Upper lobe of left lung (tissue), 6 donors: Measurements from ENCODE around the gene OLFML1. TPM values are rescaled to one million over a fixed set of nuclear protein-coding genes. Genes with fewer than 3 reads are reported as not detected.

ENCODE experiments used
- ATAC-seq, 2 donors: fragments of 200-7000 bp; cut with Tn5 transposase; one replicate each; pipeline ENCODE4 v1.9.1; 2022; ENCODE audit warnings: mild to moderate bottlenecking in 2 of 2, moderate library complexity in 2 of 2; ENCODE audit not compliant: low FRiP score in 2 of 2
- DNase-seq, 2 donors: peaks; one replicate each; pipeline ENCODE4 v3.0.0-alpha.2; 2019 to 2020
- H3K27ac ChIP-seq, 4 donors: fragments of 200-600 bp; sonication (generic); one replicate each; pipeline ENCODE4 v1.5.1; 2016 to 2019
- H3K27me3 ChIP-seq, 4 donors: fragments of 200-600 bp; sonication (generic); one replicate each; pipeline ENCODE4 v1.5.1; 2017 to 2019
- H3K36me3 ChIP-seq, 4 donors: fragments of 200-600 bp; sonication (generic); one replicate each; pipeline ENCODE4 v1.5.1; 2016 to 2019
- H3K4me1 ChIP-seq, 4 donors: fragments of 200-600 bp; sonication (generic); one replicate each; pipeline ENCODE4 v1.5.1; 2018 to 2019
- H3K4me3 ChIP-seq, 4 donors: fragments of 200-600 bp; sonication (generic); one replicate each; pipeline ENCODE4 v1.5.1; 2017 to 2019; ENCODE audit warnings: mild to moderate bottlenecking in 2 of 4, moderate library complexity in 1 of 4
- H3K9me3 ChIP-seq, 4 donors: fragments of 200-600 bp; sonication (generic); one replicate each; pipeline ENCODE4 v1.5.1; 2018 to 2019
- CTCF ChIP-seq, 6 experiments: fragments of 450-650 bp in 4 of 6; fragments of 200-600 bp in 2 of 6; sonication (generic) in 2 of 6; IDR thresholded peaks; one replicate each; pipeline ENCODE4 v1.5.1; 2016 to 2019; ENCODE audit warnings: antibody characterized with exemption in 6 of 6
- EP300 ChIP-seq, 4 donors: sonication (generic); formaldehyde crosslinking; IDR thresholded peaks; one replicate each; pipeline ENCODE4 v1.5.1; 2017; ENCODE audit warnings: antibody characterized with exemption in 4 of 4, control low read depth in 2 of 4
- POLR2A ChIP-seq, 4 donors: fragments of 450-650 bp; IDR thresholded peaks; one replicate each; pipeline ENCODE4 v1.5.1; 2016 to 2017; ENCODE audit warnings: antibody characterized with exemption in 4 of 4, mild to moderate bottlenecking in 2 of 4
- POLR2AphosphoS5 ChIP-seq, 2 donors: sonication (generic); formaldehyde crosslinking; IDR thresholded peaks; one replicate each; pipeline ENCODE4 v1.5.1; 2017; ENCODE audit warnings: antibody characterized with exemption in 2 of 2
- WGBS, 2 donors: methylation state at CpG; one replicate each; pipeline ENCODE4 v1.1.5; 2017 to 2018; 5-methylcytosine and 5-hydroxymethylcytosine counted together
- total RNA-seq, 6 donors: library from RNA; depleted of rRNA in 4 of 6; stranded (reverse); fragments of >200 nt in 4 of 6; gene quantifications; one replicate each; pipeline versions ENCODE4 v1.1.0 to v1.2.1, GENCODE V29; 2016 to 2021
- donor health status: DM: no; HTN: no; CAD: no; lungs with moderate emphysema.
- donor health status: DM: no; HTN: yes; CAD: no; lungs with severe emphysema.

OLFML1 gene
- total RNA-seq, 6 donors from 2014 or later, result 1.6 to 34.2 (median 4.6) TPM

DNA sequence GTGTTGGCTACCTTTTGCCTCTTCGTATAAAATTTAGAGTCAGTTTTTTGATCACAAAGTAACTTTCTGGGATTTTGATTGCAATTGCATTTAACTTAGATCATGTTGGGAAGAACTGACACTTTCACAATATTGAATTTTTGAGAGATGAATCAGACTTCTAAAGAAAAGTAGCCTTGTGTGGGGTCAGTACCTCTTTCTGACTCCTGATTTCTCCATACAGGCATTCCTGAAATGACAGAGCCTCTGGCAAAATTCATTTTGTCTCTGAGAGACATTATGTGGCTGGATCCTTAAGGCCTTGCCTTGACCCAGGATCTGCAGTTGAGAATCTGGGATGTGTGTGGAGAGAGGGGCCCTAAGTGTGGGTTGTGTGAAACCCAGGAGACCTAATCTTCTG, 66.3 kb downstream of the OLFML1 start:
- Histone ChIP-seq H3K36me3 (no peaks in the 10 kb centered on the region), H3K4me1 (no peaks in the 10 kb centered on the region), H3K27me3 (no peaks in the 10 kb centered on the region), H3K27ac (no peak overlapping the region), H3K4me3 (no peak overlapping the region), H3K9me3 (no peaks in the 10 kb centered on the region)
- ATAC-seq, result no peak
- DNase-seq, result no peak
- TF ChIP-seq CTCF (IDR thresholded peaks at IDR 0.05) (no peak), EP300 (IDR thresholded peaks at IDR 0.05) (no peak), POLR2AphosphoS5 (IDR thresholded peaks at IDR 0.05) (no peak), POLR2A (IDR thresholded peaks at IDR 0.05) (no peak)
- WGBS, 2 donors, result 91 to 92% methylated on average over 1 of the region's 1 CpG

GRCh38 chr11:7552666-7553065, 67.4 kb downstream of the OLFML1 start:
- Histone ChIP-seq H3K9me3 (no peaks in the 10 kb centered on the region), H3K27ac (no peak overlapping the region), H3K4me1 (no peaks in the 10 kb centered on the region), H3K27me3 (no peaks in the 10 kb centered on the region), H3K4me3 (no peak overlapping the region), H3K36me3 (no peaks in the 10 kb centered on the region)
- DNase-seq, result no peak
- no peak for TF ChIP-seq POLR2AphosphoS5 (IDR thresholded peaks at IDR 0.05)
- 87 to 96% methylated on average over 4 of the region's 4 CpGs for WGBS, 2 donors
- no peak for ATAC-seq

DNA sequence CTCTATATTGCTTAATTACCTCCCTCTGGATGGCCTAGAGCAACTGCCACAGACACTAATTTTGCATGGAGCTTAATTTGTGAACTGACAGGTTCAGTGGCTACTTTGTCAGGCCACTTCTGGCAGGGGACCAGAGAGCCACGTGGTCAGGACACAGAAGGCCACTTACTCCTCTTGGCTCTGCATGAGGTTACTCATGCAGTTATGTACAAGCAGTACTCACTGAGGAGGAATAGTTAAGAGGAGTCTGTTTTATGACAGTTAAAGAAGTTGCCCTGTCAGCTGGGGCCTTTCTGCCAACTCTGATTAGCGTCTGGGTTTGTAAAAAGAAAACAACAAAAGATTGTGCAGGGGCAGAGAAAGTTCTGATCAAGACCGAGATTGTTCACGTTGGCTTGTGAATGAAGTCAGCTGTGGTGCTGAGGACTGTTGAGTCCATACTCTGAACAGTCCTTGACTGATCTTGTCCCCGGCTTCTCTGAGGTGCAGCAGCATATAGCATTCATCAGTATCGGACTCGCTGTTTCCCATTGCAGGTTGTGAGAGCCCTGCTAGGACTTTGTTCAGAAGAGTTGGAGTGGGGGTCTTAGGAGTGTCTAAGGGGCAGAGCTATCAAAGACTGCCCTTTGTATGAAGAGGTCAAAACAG, 69.9 kb downstream of the OLFML1 start:
- Histone ChIP-seq H3K27ac (no peak overlapping the region), H3K4me1 (no peaks in the 10 kb centered on the region), H3K36me3 (no peaks in the 10 kb centered on the region), H3K4me3 (no peak overlapping the region), H3K27me3 (no peaks in the 10 kb centered on the region), H3K9me3 (no peaks in the 10 kb centered on the region)
- ATAC-seq (peak; percentile 36 to 71), DNase-seq (peak in 1 of 2 donors; percentile 64)
- WGBS, 2 donors, result 78 to 79% methylated on average over 7 of the region's 7 CpGs
- TF ChIP-seq POLR2A (IDR thresholded peaks at IDR 0.05), result no peak
- no peak for TF ChIP-seq EP300 (IDR thresholded peaks at IDR 0.05)
- no peak for TF ChIP-seq CTCF (IDR thresholded peaks at IDR 0.05)
- TF ChIP-seq POLR2AphosphoS5 (IDR thresholded peaks at IDR 0.05), result no peak

DNA sequence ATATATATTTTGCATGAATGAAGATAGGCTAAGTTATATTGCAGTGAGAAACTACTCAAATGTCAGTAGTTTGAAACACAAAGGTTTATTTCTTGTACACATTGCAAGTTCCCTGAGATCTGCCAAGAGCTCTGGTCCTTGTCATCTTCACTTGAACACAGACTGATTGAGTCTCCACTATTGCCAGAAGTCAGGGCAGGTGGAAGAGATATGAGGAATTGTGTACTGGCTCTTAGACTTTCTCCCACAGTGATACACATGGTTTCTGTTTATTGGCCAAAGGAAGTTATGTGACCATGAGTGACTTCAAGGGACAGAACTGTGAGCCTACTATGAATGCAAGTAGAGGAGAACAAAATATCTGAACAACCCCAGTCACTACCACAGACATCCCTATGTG, 72.7 kb downstream of the OLFML1 start:
- no peak for TF ChIP-seq POLR2A (IDR thresholded peaks at IDR 0.05)
- TF ChIP-seq EP300 (IDR thresholded peaks at IDR 0.05), result no peak
- TF ChIP-seq POLR2AphosphoS5 (IDR thresholded peaks at IDR 0.05), result no peak
- TF ChIP-seq CTCF (IDR thresholded peaks at IDR 0.05), result no peak
- no peak for DNase-seq
- Histone ChIP-seq H3K4me1 (no peaks in the 10 kb centered on the region), H3K27me3 (no peaks in the 10 kb centered on the region), H3K9me3 (no peaks in the 10 kb centered on the region), H3K27ac (no peak overlapping the region), H3K4me3 (no peak overlapping the region), H3K36me3 (no peaks in the 10 kb centered on the region)
- ATAC-seq, result no peak

DNA sequence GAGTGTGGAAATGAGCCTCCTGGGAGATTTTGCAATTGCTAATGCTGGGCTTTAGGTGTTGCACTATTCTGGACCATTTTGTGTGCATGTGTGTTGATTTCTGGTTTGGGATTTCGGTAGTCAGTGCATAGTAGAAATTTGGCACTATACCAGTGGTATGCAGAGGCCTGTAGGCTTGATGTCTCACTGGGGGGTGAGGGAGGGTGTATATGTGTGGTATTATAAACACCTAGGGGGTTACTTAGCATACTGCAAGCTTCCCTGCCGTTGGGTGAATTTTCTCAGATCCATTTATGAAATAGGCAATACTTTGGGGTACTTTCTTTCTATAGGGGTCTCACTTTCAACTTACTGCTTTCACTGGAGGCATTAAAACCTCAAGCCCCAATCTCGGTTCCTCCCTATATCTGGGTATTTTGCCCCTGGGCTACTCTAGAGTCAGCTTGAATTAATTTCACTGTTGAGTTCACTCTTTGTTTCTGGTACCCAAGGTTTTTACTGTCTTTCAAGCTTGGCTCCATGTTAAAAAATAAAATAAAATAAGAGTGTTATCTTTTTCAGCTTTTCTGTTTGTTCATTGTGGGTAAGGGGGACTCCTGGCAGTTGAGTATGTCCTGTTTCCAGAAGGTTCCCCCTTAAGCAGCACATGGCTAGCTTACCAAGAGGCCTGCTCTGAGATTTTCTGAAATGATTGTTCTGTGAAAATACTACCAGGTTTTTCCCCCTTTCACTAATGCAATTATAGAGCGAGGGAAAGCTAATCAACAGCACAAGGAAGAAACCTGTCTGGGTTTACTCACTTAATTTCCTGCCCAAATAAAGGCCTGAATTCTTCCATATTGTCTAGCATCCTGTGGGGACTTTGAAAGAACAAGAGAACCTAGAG, 74.3 kb downstream of the OLFML1 start:
- 86 to 91% methylated on average over 4 of the region's 4 CpGs for WGBS, 2 donors
- no peak for DNase-seq
- Histone ChIP-seq H3K27me3 (no peaks in the 10 kb centered on the region), H3K36me3 (no peaks in the 10 kb centered on the region), H3K4me1 (no peaks in the 10 kb centered on the region), H3K27ac (no peak overlapping the region), H3K9me3 (no peaks in the 10 kb centered on the region), H3K4me3 (no peak overlapping the region)
- TF ChIP-seq EP300 (IDR thresholded peaks at IDR 0.05) (no peak), POLR2A (IDR thresholded peaks at IDR 0.05) (no peak), CTCF (IDR thresholded peaks at IDR 0.05) (no peak), POLR2AphosphoS5 (IDR thresholded peaks at IDR 0.05) (no peak)
- no peak for ATAC-seq

Other genes with a start within 250 kb of the OLFML1 start
- gene SYT9, start 233.6 kb upstream of the OLFML1 start, total RNA-seq, result under 1 TPM in 2 of 6 donors, not detected in 4; 0.27 to 0.30 TPM
- gene PPFIBP2, start 28.5 kb downstream of the OLFML1 start, total RNA-seq, result 10 to 100 TPM; 10.6 to 63.9 (median 36.7) TPM
- 10 to 100 TPM in 4 of 6 donors, 1 to 10 TPM in 2; 8.3 to 58.7 (median 10.6) TPM for gene CYB5R2, start 188.0 kb downstream of the OLFML1 start, total RNA-seq
- gene OVCH2, start 221.0 kb downstream of the OLFML1 start, total RNA-seq, result 10 to 100 TPM in 1 of 6 donors, 1 to 10 TPM in 5; 3.0 to 29.3 (median 5.7) TPM